Measurements from ENCODE around the gene EGR2.

EGR2 gene

GRCh38 chr10:62820586-62820985, 4.4 kb upstream of the EGR2 start:
- DNase-seq (ENCODE audit: low spot score): no peak
- ChIA-PET CTCF (no interaction called here), POLR2A (ENCODE audit: low non-redundant PET) (no interaction called here)
- no peak for TF ChIP-seq CTCF (conservative IDR thresholded peaks at IDR 0.05; ENCODE audit: low read depth)
- no peak overlapping the region for H3K27ac ChIP-seq

GRCh38 chr10:62819141-62819920, 3.2 kb upstream of the EGR2 start:
- POLR2A ChIA-PET (ENCODE audit: low non-redundant PET): no interaction called here
- CTCF ChIA-PET: interaction anchor here (0.5 to 2.1 kb wide), 9 partner anchors 35 to 369 kb away, joined by 3 to 9 read pairs (median 4); no protein-coding TSS in a partner anchor
- no peak overlapping the region for H3K27ac ChIP-seq
- no peak for TF ChIP-seq CTCF (conservative IDR thresholded peaks at IDR 0.05; ENCODE audit: low read depth)
- DNase-seq (ENCODE audit: low spot score): no peak

- no peak for TF ChIP-seq CTCF (conservative IDR thresholded peaks at IDR 0.05; ENCODE audit: low read depth)
- DNase-seq (ENCODE audit: low spot score): no peak
- no peak overlapping the region for H3K27ac ChIP-seq
- ChIA-PET POLR2A (ENCODE audit: low non-redundant PET) (no interaction called here), CTCF (interaction anchor here (0.6 to 2.1 kb wide), 7 partner anchors 44 to 381 kb away, joined by 3 to 9 read pairs (median 5); no protein-coding TSS in a partner anchor)
These were observed 2.4 kb upstream of the EGR2 start for GRCh38 chr10:62818426-62819011.

GRCh38 chr10:62817766-62818425, 1.7 kb upstream of the EGR2 start:
- ChIA-PET POLR2A (ENCODE audit: low non-redundant PET) (no interaction called here), CTCF (interaction anchor here (0.6 to 2.1 kb wide), 12 partner anchors 13 to 779 kb away, joined by 3 to 9 read pairs (median 3); no protein-coding TSS in a partner anchor)
- DNase-seq (ENCODE audit: low spot score): peak; percentile 59
- TF ChIP-seq CTCF (conservative IDR thresholded peaks at IDR 0.05; ENCODE audit: low read depth): peak; percentile 81
- peak overlapping the region; percentile 68 for H3K27ac ChIP-seq

- no peak for TF ChIP-seq CTCF (conservative IDR thresholded peaks at IDR 0.05; ENCODE audit: low read depth)
- peak overlapping the region; percentile 68 for H3K27ac ChIP-seq
- DNase-seq (ENCODE audit: low spot score): no peak
- ChIA-PET CTCF (interaction anchor here (0.6 to 2.1 kb wide), 10 partner anchors 12 to 779 kb away, joined by 3 to 9 read pairs (median 3); partner anchors contain the start of gene ADO), POLR2A (ENCODE audit: low non-redundant PET) (no interaction called here)
These were observed 1.1 kb upstream of the EGR2 start for GRCh38 chr10:62817121-62817765.

- ChIA-PET POLR2A (ENCODE audit: low non-redundant PET) (no interaction called here), CTCF (no interaction called here)
- peak overlapping the region; percentile 68; the same call in 1 of the 2 replicates for H3K27ac ChIP-seq
- no peak for TF ChIP-seq CTCF (conservative IDR thresholded peaks at IDR 0.05; ENCODE audit: low read depth)
- no peak for DNase-seq (ENCODE audit: low spot score)
These were observed 163 bp downstream of the EGR2 start for GRCh38 chr10:62816076-62816330.
